ENCODE measurements around the gene ELFN2. TPM values are rescaled to one million over a fixed set of nuclear protein-coding genes. Genes with fewer than 3 reads are reported as not detected.

ELFN2 gene
- total RNA-seq, 2 experiments from 2014 or later = 0.57 to 0.79 TPM

GRCh38 chr22:37354670-37355069 lies 72.6 kb downstream of the ELFN2 start:
- Mint-ChIP-seq H3K27me3 (ENCODE audit: low read depth) (no peaks in the 10 kb centered on the region), H3K4me1 (ENCODE audit: low read depth) (no peaks in the 10 kb centered on the region), H3K9me3 (no peaks in the 10 kb centered on the region), H3K27ac (no peak overlapping the region), H3K4me3 (no peak overlapping the region), H3K36me3 (ENCODE audit: low read depth) (no peaks in the 10 kb centered on the region)
- intact Hi-C loops (cut with micrococcal nuclease) = no loop called here
- CTCF ChIA-PET = no interaction called here
- DNase-seq = no peak

GRCh38 chr22:37354261-37354660 lies 73.0 kb downstream of the ELFN2 start:
- intact Hi-C loops (cut with micrococcal nuclease) = no loop called here
- H3K9me3 Mint-ChIP-seq = no peaks in the 10 kb centered on the region
- no peak overlapping the region for H3K27ac Mint-ChIP-seq
- no peaks in the 10 kb centered on the region for H3K4me1 Mint-ChIP-seq (ENCODE audit: low read depth)
- H3K36me3 Mint-ChIP-seq (ENCODE audit: low read depth) = no peaks in the 10 kb centered on the region
- H3K4me3 Mint-ChIP-seq = no peak overlapping the region
- CTCF ChIA-PET = no interaction called here
- no peak for DNase-seq
- no peaks in the 10 kb centered on the region for H3K27me3 Mint-ChIP-seq (ENCODE audit: low read depth)

- H3K27me3 Mint-ChIP-seq (ENCODE audit: low read depth) = no peaks in the 10 kb centered on the region
- no peaks in the 10 kb centered on the region for H3K36me3 Mint-ChIP-seq (ENCODE audit: low read depth)
- no peaks in the 10 kb centered on the region for H3K4me1 Mint-ChIP-seq (ENCODE audit: low read depth)
- H3K4me3 Mint-ChIP-seq = no peak overlapping the region
- CTCF ChIA-PET = no interaction called here
- no peaks in the 10 kb centered on the region for H3K9me3 Mint-ChIP-seq
- no peak for DNase-seq
- intact Hi-C loops (cut with micrococcal nuclease) = no loop called here
- no peak overlapping the region for H3K27ac Mint-ChIP-seq
Observed at GRCh38 chr22:37353839-37354238, 73.4 kb downstream of the ELFN2 start.

GRCh38 chr22:37352481-37352880 lies 74.8 kb downstream of the ELFN2 start:
- Mint-ChIP-seq H3K27ac (no peak overlapping the region), H3K27me3 (ENCODE audit: low read depth) (no peaks in the 10 kb centered on the region), H3K4me3 (no peak overlapping the region), H3K36me3 (ENCODE audit: low read depth) (no peaks in the 10 kb centered on the region), H3K9me3 (no peaks in the 10 kb centered on the region), H3K4me1 (ENCODE audit: low read depth) (no peaks in the 10 kb centered on the region)
- no peak for DNase-seq
- intact Hi-C loops (cut with micrococcal nuclease) = no loop called here
- CTCF ChIA-PET = no interaction called here

GRCh38 chr22:37351232-37351631 lies 76.0 kb downstream of the ELFN2 start:
- H3K9me3 Mint-ChIP-seq = no peaks in the 10 kb centered on the region
- no peaks in the 10 kb centered on the region for H3K27me3 Mint-ChIP-seq (ENCODE audit: low read depth)
- CTCF ChIA-PET = no interaction called here
- intact Hi-C loops (cut with micrococcal nuclease) = no loop called here
- no peak for DNase-seq
- no peaks in the 10 kb centered on the region for H3K4me1 Mint-ChIP-seq (ENCODE audit: low read depth)
- no peak overlapping the region for H3K27ac Mint-ChIP-seq
- H3K4me3 Mint-ChIP-seq = no peak overlapping the region
- H3K36me3 Mint-ChIP-seq (ENCODE audit: low read depth) = no peaks in the 10 kb centered on the region

GRCh38 chr22:37349043-37349814 lies 78.0 kb downstream of the ELFN2 start:
- H3K36me3 Mint-ChIP-seq (ENCODE audit: low read depth) = no peaks in the 10 kb centered on the region
- H3K27ac Mint-ChIP-seq = no peak overlapping the region
- CTCF ChIA-PET = no interaction called here
- no peaks in the 10 kb centered on the region for H3K4me1 Mint-ChIP-seq (ENCODE audit: low read depth)
- H3K27me3 Mint-ChIP-seq (ENCODE audit: low read depth) = no peaks in the 10 kb centered on the region
- H3K9me3 Mint-ChIP-seq = no peaks in the 10 kb centered on the region
- no peak overlapping the region for H3K4me3 Mint-ChIP-seq
- intact Hi-C loops (cut with micrococcal nuclease) = no loop called here
- no peak for DNase-seq

- intact Hi-C loops (cut with micrococcal nuclease) = no loop called here
- no peaks in the 10 kb centered on the region for H3K27me3 Mint-ChIP-seq (ENCODE audit: low read depth)
- H3K27ac Mint-ChIP-seq = no peak overlapping the region
- DNase-seq = no peak
- CTCF ChIA-PET = no interaction called here
- no peaks in the 10 kb centered on the region for H3K9me3 Mint-ChIP-seq
- peaks cover 11% of the 10 kb centered on the region for H3K4me1 Mint-ChIP-seq (ENCODE audit: low read depth)
- no peaks in the 10 kb centered on the region for H3K36me3 Mint-ChIP-seq (ENCODE audit: low read depth)
- H3K4me3 Mint-ChIP-seq = no peak overlapping the region
Observed at GRCh38 chr22:37346505-37346895, 80.8 kb downstream of the ELFN2 start.

- no peak for DNase-seq
- Mint-ChIP-seq H3K27ac (no peak overlapping the region), H3K4me3 (no peak overlapping the region), H3K27me3 (ENCODE audit: low read depth) (no peaks in the 10 kb centered on the region), H3K4me1 (ENCODE audit: low read depth) (peaks cover 11% of the 10 kb centered on the region), H3K36me3 (ENCODE audit: low read depth) (no peaks in the 10 kb centered on the region), H3K9me3 (no peaks in the 10 kb centered on the region)
- CTCF ChIA-PET = no interaction called here
- intact Hi-C loops (cut with micrococcal nuclease) = no loop called here
Observed at GRCh38 chr22:37345863-37346504, 81.3 kb downstream of the ELFN2 start.

- no peaks in the 10 kb centered on the region for H3K27me3 Mint-ChIP-seq (ENCODE audit: low read depth)
- H3K27ac Mint-ChIP-seq = no peak overlapping the region
- no peak overlapping the region for H3K4me3 Mint-ChIP-seq
- H3K4me1 Mint-ChIP-seq (ENCODE audit: low read depth) = peaks cover 11% of the 10 kb centered on the region
- no peak for DNase-seq
- H3K36me3 Mint-ChIP-seq (ENCODE audit: low read depth) = no peaks in the 10 kb centered on the region
- no peaks in the 10 kb centered on the region for H3K9me3 Mint-ChIP-seq
- CTCF ChIA-PET = no interaction called here
- intact Hi-C loops (cut with micrococcal nuclease) = no loop called here
Observed at GRCh38 chr22:37344735-37345449, 82.4 kb downstream of the ELFN2 start.

GRCh38 chr22:37343863-37344734 lies 83.2 kb downstream of the ELFN2 start:
- H3K4me3 Mint-ChIP-seq = no peak overlapping the region
- no peaks in the 10 kb centered on the region for H3K36me3 Mint-ChIP-seq (ENCODE audit: low read depth)
- H3K4me1 Mint-ChIP-seq (ENCODE audit: low read depth) = peaks cover 11% of the 10 kb centered on the region
- no peak for DNase-seq
- H3K27me3 Mint-ChIP-seq (ENCODE audit: low read depth) = no peaks in the 10 kb centered on the region
- intact Hi-C loops (cut with micrococcal nuclease) = no loop called here
- no peaks in the 10 kb centered on the region for H3K9me3 Mint-ChIP-seq
- no peak overlapping the region for H3K27ac Mint-ChIP-seq
- CTCF ChIA-PET = no interaction called here

GRCh38 chr22:37343348-37343747 lies 83.9 kb downstream of the ELFN2 start:
- DNase-seq = no peak
- CTCF ChIA-PET = no interaction called here

GRCh38 chr22:37342065-37342464 lies 85.2 kb downstream of the ELFN2 start:
- H3K27ac Mint-ChIP-seq = no peak overlapping the region
- no peak for DNase-seq
- CTCF ChIA-PET = no interaction called here
- no peaks in the 10 kb centered on the region for H3K36me3 Mint-ChIP-seq (ENCODE audit: low read depth)
- H3K4me3 Mint-ChIP-seq = no peak overlapping the region
- no peaks in the 10 kb centered on the region for H3K27me3 Mint-ChIP-seq (ENCODE audit: low read depth)
- H3K9me3 Mint-ChIP-seq = no peaks in the 10 kb centered on the region
- H3K4me1 Mint-ChIP-seq (ENCODE audit: low read depth) = peaks cover 11% of the 10 kb centered on the region
- intact Hi-C loops (cut with micrococcal nuclease) = no loop called here

More at GRCh38 chr22:37343348-37343747, 83.9 kb downstream of the ELFN2 start:
- intact Hi-C loops (cut with micrococcal nuclease) = no loop called here
- Mint-ChIP-seq H3K9me3 (no peaks in the 10 kb centered on the region), H3K27me3 (ENCODE audit: low read depth) (no peaks in the 10 kb centered on the region), H3K4me1 (ENCODE audit: low read depth) (peaks cover 11% of the 10 kb centered on the region), H3K36me3 (ENCODE audit: low read depth) (no peaks in the 10 kb centered on the region), H3K4me3 (no peak overlapping the region), H3K27ac (no peak overlapping the region)

Data from activated naive CD4-positive, alpha-beta T cell treated with anti-CD3 and anti-CD28 coated beads for 36 hours (primary cell).